H1 (cell line): ENCODE results near the gene THOC5. TPM values are rescaled to one million over a fixed set of nuclear protein-coding genes. Genes with fewer than 3 reads are reported as not detected.

Experiments
- CTCF ChIA-PET: fragments of 300-600 bp; sonication (Branson Sonifier 250); formaldehyde crosslinking; loops from one replicate; lab custom pipeline; 2021; ENCODE audit not compliant: partially characterized antibody; lab: Charles Lee
- POLR2A ChIA-PET: fragments of 300-600 bp; sonication (Branson Sonifier 250); formaldehyde crosslinking; loops from one replicate; lab custom pipeline; 2021; ENCODE audit warnings: inconsistent platforms; ENCODE audit not compliant: partially characterized antibody; lab: Charles Lee
- DNase-seq, 2 experiments: peaks; one replicate each; pipeline versions ENCODE4 v3.0.0 to v3.0.0-alpha.2; 2010 to 2022; ENCODE audit warnings: low spot score in 2 of 2, low read depth in 1 of 2, mixed read lengths in 1 of 2
- FAIRE-seq: peaks from 2 replicates; lab custom pipeline; 2011; peaks lifted over from hg19 to GRCh38; lab: Jason Lieb, UNC
- H2AFZ ChIP-seq: 2 replicates; pipeline ENCODE4 v1.8.1; 2012; ENCODE audit warnings: low read length, inconsistent platforms
- H2AK5ac ChIP-seq: 2 replicates; pipeline ENCODE4 v1.6.1; 2013; ENCODE audit warnings: low read depth, low read length
- H2BK120ac ChIP-seq: replicated peaks from 2 replicates; pipeline ENCODE3; 2013; ENCODE audit warnings: low read depth, low read length, inconsistent platforms
- H2BK12ac ChIP-seq: 2 replicates; pipeline ENCODE4 v1.6.1; 2013; ENCODE audit warnings: low read depth, low read length
- H2BK15ac ChIP-seq: 2 replicates; pipeline ENCODE4 v1.6.1; 2013; ENCODE audit warnings: low read length
- H2BK20ac ChIP-seq: 2 replicates; pipeline ENCODE4 v1.6.1; 2013; ENCODE audit warnings: low read length
- H2BK5ac ChIP-seq: 2 replicates; pipeline ENCODE4 v1.6.1; 2013; ENCODE audit warnings: low read depth, low read length
- H3K14ac ChIP-seq: 2 replicates; pipeline ENCODE4 v1.6.1; 2013; ENCODE audit warnings: inconsistent platforms; ENCODE audit not compliant: insufficient read length
- H3K18ac ChIP-seq: 2 replicates; pipeline ENCODE4 v1.6.1; 2013; ENCODE audit warnings: low read length; ENCODE audit errors: extremely low read depth
- H3K23ac ChIP-seq: 2 replicates; pipeline ENCODE4 v1.6.1; 2013; ENCODE audit warnings: inconsistent platforms; ENCODE audit not compliant: insufficient read length
- H3K23me2 ChIP-seq: 2 replicates; pipeline ENCODE4 v1.6.1; 2013; ENCODE audit warnings: low read depth, low read length
- H3K27ac ChIP-seq: 2 replicates; pipeline ENCODE4 v1.6.1; 2011; ENCODE audit warnings: low read depth, low read length, inconsistent platforms
- H3K27me3 ChIP-seq, 4 experiments: replicated peaks in 1 of 4; 1 replicate in 1 of 4; 2 replicates in 3 of 4; pipeline versions ENCODE4 v1.6.1 to v1.8.1; 2011 to 2013; ENCODE audit warnings: low read length in 3 of 4, mild to moderate bottlenecking in 3 of 4, inconsistent platforms in 2 of 4, mixed read lengths in 2 of 4, moderate library complexity in 1 of 4; ENCODE audit not compliant: control insufficient read depth in 3 of 4, insufficient read depth in 3 of 4; ENCODE audit errors: extremely low read depth in 1 of 4
- H3K36me3 ChIP-seq, 4 experiments: 2 replicates each; pipeline versions ENCODE4 v1.6.1 to v1.8.1; 2011 to 2013; ENCODE audit warnings: mild to moderate bottlenecking in 4 of 4, low read length in 3 of 4, moderate library complexity in 2 of 4, control low read depth in 1 of 4, inconsistent platforms in 1 of 4; ENCODE audit not compliant: insufficient read depth in 4 of 4, control insufficient read depth in 2 of 4
- H3K4ac ChIP-seq: replicated peaks from 2 replicates; pipeline ENCODE3; 2013; ENCODE audit warnings: low read length, low read depth, mixed read lengths, inconsistent platforms; ENCODE audit not compliant: insufficient read length
- H3K4me1 ChIP-seq, 4 experiments: replicated peaks in 1 of 4; 1 replicate in 1 of 4; 2 replicates in 3 of 4; pipeline versions ENCODE4 v1.6.1 to v1.8.1; 2011 to 2013; ENCODE audit warnings: low read length in 3 of 4, inconsistent platforms in 2 of 4, mixed read lengths in 1 of 4; ENCODE audit not compliant: insufficient read depth in 4 of 4, control insufficient read depth in 3 of 4
- H3K4me2 ChIP-seq, 2 experiments: 2 replicates each; pipeline versions ENCODE4 v1.6.1 to v1.8.1; 2011 to 2013; ENCODE audit warnings: low read depth in 2 of 2, low read length in 2 of 2, control low read depth in 1 of 2, inconsistent platforms in 1 of 2, mild to moderate bottlenecking in 1 of 2; ENCODE audit not compliant: insufficient read depth in 1 of 2
- H3K4me3 ChIP-seq, 4 experiments: fragments of 200-600, 300-600 bp in 1 of 4; sonication (generic), shearing (Covaris generic), sonication (Bioruptor Twin) in 1 of 4; 2 replicates each; pipeline versions ENCODE4 v1.5.1 to v1.8.1; 2011 to 2016; ENCODE audit warnings: low read length in 4 of 4, low read depth in 3 of 4, control low read depth in 2 of 4, inconsistent platforms in 2 of 4, mild to moderate bottlenecking in 2 of 4, mixed read lengths in 1 of 4, moderate library complexity in 1 of 4; ENCODE audit not compliant: insufficient read depth in 2 of 4; ENCODE audit errors: extremely low read depth in 1 of 4
- H3K56ac ChIP-seq: replicated peaks from 2 replicates; pipeline ENCODE3; 2013; ENCODE audit warnings: low read depth, mild to moderate bottlenecking, mixed read lengths, low read length, inconsistent platforms; ENCODE audit not compliant: insufficient read length
- H3K79me1 ChIP-seq: 2 replicates; pipeline ENCODE4 v1.6.1; 2013; ENCODE audit warnings: low read depth, low read length, control low read depth
- H3K79me2 ChIP-seq, 2 experiments: 2 replicates each; pipeline versions ENCODE4 v1.6.1 to v1.8.1; 2012 to 2013; ENCODE audit warnings: low read length in 2 of 2, mild to moderate bottlenecking in 2 of 2, inconsistent platforms in 1 of 2; ENCODE audit not compliant: insufficient read depth in 2 of 2, control insufficient read depth in 1 of 2
- H3K9ac ChIP-seq, 4 experiments: replicated peaks in 1 of 4; 1 replicate in 1 of 4; 2 replicates in 3 of 4; pipeline versions ENCODE4 v1.6.1 to v1.8.1; 2011 to 2013; ENCODE audit warnings: low read depth in 3 of 4, low read length in 3 of 4, control low read depth in 2 of 4, mild to moderate bottlenecking in 2 of 4, moderate library complexity in 2 of 4, inconsistent platforms in 1 of 4; ENCODE audit errors: extremely low read depth in 1 of 4
- H3K9me3 ChIP-seq, 2 experiments: 2 replicates each; pipeline versions ENCODE4 v1.6.1 to v1.8.1; 2012 to 2013; ENCODE audit warnings: mild to moderate bottlenecking in 2 of 2, moderate library complexity in 2 of 2, control low read depth in 1 of 2, inconsistent platforms in 1 of 2, low read depth in 1 of 2, low read length in 1 of 2, mixed read lengths in 1 of 2; ENCODE audit not compliant: insufficient read depth in 2 of 2
- H4K20me1 ChIP-seq, 2 experiments: replicated peaks in 1 of 2; 2 replicates each; pipeline versions ENCODE3 to v1.8.1; 2011 to 2013; ENCODE audit warnings: inconsistent platforms in 2 of 2, low read length in 2 of 2, mild to moderate bottlenecking in 1 of 2; ENCODE audit not compliant: insufficient read depth in 2 of 2, control insufficient read depth in 1 of 2
- H4K5ac ChIP-seq: 2 replicates; pipeline ENCODE4 v1.6.1; 2013; ENCODE audit warnings: low read length, low read depth, mixed read lengths, inconsistent platforms; ENCODE audit not compliant: insufficient read length
- H4K8ac ChIP-seq: 2 replicates; pipeline ENCODE4 v1.8.0; 2013; ENCODE audit warnings: mild to moderate bottlenecking, moderate library complexity, low read length, inconsistent platforms; ENCODE audit not compliant: insufficient read depth; ENCODE audit errors: extremely low read depth
- H4K91ac ChIP-seq: replicated peaks from 2 replicates; pipeline ENCODE3; 2013; ENCODE audit warnings: low read length, mixed read lengths, inconsistent platforms; ENCODE audit not compliant: insufficient read length
- CHD1 ChIP-seq: IDR thresholded peaks from 2 replicates; pipeline ENCODE4 v1.6.1; 2012; ENCODE audit warnings: low read depth, low read length, improper control_type of control experiment
- CREB1 ChIP-seq: IDR thresholded peaks from 2 replicates; pipeline ENCODE4 v1.6.1; 2012; ENCODE audit warnings: inconsistent platforms
- CTCF ChIP-seq, 3 experiments: IDR thresholded peaks; 1 replicate in 2 of 3; 2 replicates in 1 of 3; pipeline versions ENCODE4 v1.5.1 to v1.6.1; 2011; ENCODE audit warnings: low read length in 3 of 3, mild to moderate bottlenecking in 3 of 3, inconsistent platforms in 2 of 3, low read depth in 1 of 3, moderate library complexity in 1 of 3; ENCODE audit not compliant: insufficient read depth in 1 of 3; ENCODE audit errors: control extremely low read depth in 1 of 3
- HDAC6 ChIP-seq: IDR thresholded peaks from one replicate; pipeline ENCODE4 v1.7.1; 2012; ENCODE audit warnings: low read depth, mild to moderate bottlenecking, inconsistent platforms, low read length, moderate library complexity
- KDM1A ChIP-seq: fragments of 200-600, 300-600 bp; sonication (generic); IDR thresholded peaks from 2 replicates; pipeline ENCODE4 v1.7.1; 2016; ENCODE audit warnings: mild to moderate bottlenecking, low read length, borderline replicate concordance
- PHF8 ChIP-seq: fragments of 200-600 bp; sonication (generic); conservative IDR thresholded peaks from 2 replicates; pipeline ENCODE4 v1.7.1; 2012; ENCODE audit warnings: low read depth, mild to moderate bottlenecking, inconsistent platforms, low read length, moderate library complexity
- RFX5 ChIP-seq: IDR thresholded peaks from 2 replicates; pipeline ENCODE4 v1.6.1; 2011; ENCODE audit warnings: low read depth, low read length, improper control_type of control experiment, borderline replicate concordance
- SIN3A ChIP-seq, 2 experiments: IDR thresholded peaks in 1 of 2; conservative IDR thresholded peaks in 1 of 2; 2 replicates each; pipeline ENCODE4 v1.6.1; 2011 to 2012; ENCODE audit warnings: low read length in 2 of 2, improper control_type of control experiment in 1 of 2, low read depth in 1 of 2, mild to moderate bottlenecking in 1 of 2
- TAF7 ChIP-seq: optimal IDR thresholded peaks from 2 replicates; pipeline ENCODE3; 2011; ENCODE audit warnings: low read depth, mild to moderate bottlenecking, inconsistent platforms, low read length, moderate library complexity, borderline replicate concordance
- USF2 ChIP-seq: IDR thresholded peaks from 2 replicates; pipeline ENCODE4 v1.6.1; 2011; ENCODE audit warnings: low read length, improper control_type of control experiment
- WGBS, 2 experiments: shearing (Covaris generic) in 1 of 2; methylation state at CpG; one replicate each; pipeline versions ENCODE4 v1.1.6 to v1.1.7; 2013 to 2015; ENCODE audit warnings: low lambda C conversion rate in 2 of 2, mixed read lengths in 2 of 2, inconsistent platforms in 1 of 2, low coverage in 1 of 2, missing lambda C conversion rate in 1 of 2; ENCODE audit not compliant: insufficient replicate concordance in 2 of 2, insufficient coverage in 1 of 2, insufficient read length in 1 of 2; ENCODE audit errors: extremely low coverage in 1 of 2, missing lambda C conversion rate in 1 of 2; 5-methylcytosine and 5-hydroxymethylcytosine counted together
- polyA plus RNA-seq, 7 experiments: library from polyadenylated mRNA; depleted of rRNA in 3 of 7; stranded (reverse) in 5 of 7; unstranded in 2 of 7; fragments of >200 nt in 5 of 7; fragments of 200-250 nt in 2 of 7; gene quantifications; 1 replicate in 5 of 7; 2 replicates in 1 of 7; 4 replicates in 1 of 7; pipeline versions ENCODE4 v1.2.1 to v1.2.3, GENCODE V29; 2011 to 2013; ENCODE audit warnings: missing spikeins in 2 of 7, mixed read lengths in 2 of 7
- total RNA-seq: library from RNA; stranded (reverse); fragmentation: NEBNext Ultra II Directional; extraction: Animal tissue kit (Norgen Biotek cat#: 25700); gene quantifications from 2 replicates; pipeline ENCODE4 v1.2.1, GENCODE V29; 2021

THOC5 gene
- total and polyA plus RNA-seq, 2 of the 8 experiments (the other 6 are each of a cell fraction or from before 2014, with no cell fraction given), result 27.7 to 65.7 TPM

GRCh38 chr22:29475550-29475949 lies 78.0 kb downstream of the THOC5 start:
- H4K8ac ChIP-seq, result no peak overlapping the region
- H3K23ac ChIP-seq, result no peak overlapping the region
- no peak overlapping the region for H2BK12ac ChIP-seq
- H3K27ac ChIP-seq, result no peak overlapping the region
- no peak overlapping the region for H3K4ac ChIP-seq
- peaks cover 12% of the 10 kb centered on the region for H3K23me2 ChIP-seq
- ChIA-PET CTCF (interaction anchor here (1.6 kb wide), 1 partner anchor 49 kb away, joined by 4 read pairs; no protein-coding TSS in a partner anchor), POLR2A (interaction anchor here (0.6 kb wide), 1 partner anchor 61 kb away, joined by 3 read pairs; no protein-coding TSS in a partner anchor)
- H3K79me2 ChIP-seq, result no peaks in the 10 kb centered on the region
- H2BK5ac ChIP-seq, result no peak overlapping the region
- H3K9me3 ChIP-seq, result peaks cover 0 to 5% of the 10 kb centered on the region in 2 experiments; a peak in 2 of 4 replicates
- H4K91ac ChIP-seq, result no peak overlapping the region
- no peak overlapping the region for H4K5ac ChIP-seq
- DNase-seq (no peak), FAIRE-seq (no peak)
- no peak overlapping the region for H3K18ac ChIP-seq
- H2BK20ac ChIP-seq, result no peak overlapping the region
- 89% methylated on average over 8 of the region's 8 CpGs; no CpG with 5 or more reads in 1 of the 2 experiments for WGBS, 2 experiments
- H2AFZ ChIP-seq, result no peak overlapping the region
- H3K14ac ChIP-seq, result no peak overlapping the region
- no peak overlapping the region for H2BK15ac ChIP-seq
- H2BK120ac ChIP-seq, result no peak overlapping the region
- no peak overlapping the region for H2AK5ac ChIP-seq
- no peak overlapping the region for H3K4me3 ChIP-seq
- no peak overlapping the region for H3K9ac ChIP-seq
- H3K56ac ChIP-seq, result no peak overlapping the region
- peaks cover 0 to 7% (median 0%) of the 10 kb centered on the region in 4 experiments; a peak in 2 of 8 replicates for H3K36me3 ChIP-seq
- no peak overlapping the region for H3K4me2 ChIP-seq
- H3K79me1 ChIP-seq, result no peaks in the 10 kb centered on the region
- H4K20me1 ChIP-seq, result peaks cover 0 to 2% of the 10 kb centered on the region in 2 experiments
- peaks cover 20 to 36% (median 31%) of the 10 kb centered on the region in 4 experiments for H3K27me3 ChIP-seq
- H3K4me1 ChIP-seq, result peaks cover 8 to 18% (median 12%) of the 10 kb centered on the region in 4 experiments
- TF ChIP-seq CREB1 (no peak), TAF7 (no peak), RFX5 (no peak), USF2 (no peak), KDM1A (no peak), SIN3A (conservative IDR thresholded peaks at IDR 0.05 in 1 of 2, IDR thresholded peaks at IDR 0.05 in 1 of 2; ENCODE audit: low read depth in 1 of 2, low read length in 2 of 2) (no peak), CHD1 (no peak), CTCF (IDR thresholded peaks at IDR 0.05; ENCODE audit: control extremely low read depth in 1 of 3, insufficient read depth in 1 of 3, low read depth in 1 of 3, low read length in 3 of 3) (no peak), HDAC6 (no peak), PHF8 (no peak)
